Tibial nerve (tissue), 4 donors: ENCODE measurements around the gene PTGES2. TPM values are rescaled to one million over a fixed set of nuclear protein-coding genes. Genes with fewer than 3 reads are reported as not detected.

Source experiments
- DNase-seq, 2 donors: peaks; one replicate each; pipeline ENCODE4 v3.0.0-alpha.2; 2019; ENCODE audit warnings: low spot score in 2 of 2
- H3K27ac ChIP-seq, 4 donors: fragments of 200-600 bp; sonication (generic) in 3 of 4; one replicate each; pipeline ENCODE4 v1.5.1; 2017 to 2019; ENCODE audit warnings: mild to moderate bottlenecking in 1 of 4
- H3K27me3 ChIP-seq, 2 donors: fragments of 200-600 bp; sonication (generic) in 1 of 2; one replicate each; pipeline versions ENCODE4 v1.5.1 to v1.6.0; 2017 to 2019
- H3K36me3 ChIP-seq, 3 donors: fragments of 200-600 bp; sonication (generic); one replicate each; pipeline ENCODE4 v1.5.1; 2018 to 2019
- H3K4me1 ChIP-seq, 4 donors: fragments of 200-600 bp; sonication (generic) in 3 of 4; one replicate each; pipeline ENCODE4 v1.5.1; 2017 to 2019
- H3K4me3 ChIP-seq, 4 donors: fragments of 200-600 bp; sonication (generic) in 3 of 4; one replicate each; pipeline ENCODE4 v1.5.1; 2017 to 2019; ENCODE audit warnings: mild to moderate bottlenecking in 1 of 4, moderate library complexity in 1 of 4
- H3K9me3 ChIP-seq, 4 donors: fragments of 200-600 bp; sonication (generic) in 3 of 4; one replicate each; pipeline ENCODE4 v1.5.1; 2017 to 2019
- EP300 ChIP-seq, 2 donors: sonication (generic); formaldehyde crosslinking; IDR thresholded peaks; one replicate each; pipeline ENCODE4 v1.6.1; 2017; ENCODE audit warnings: antibody characterized with exemption in 2 of 2, mild to moderate bottlenecking in 1 of 2
- POLR2A ChIP-seq, 2 donors: fragments of 450-650 bp; IDR thresholded peaks; one replicate each; pipeline ENCODE4 v1.6.1; 2017; ENCODE audit warnings: antibody characterized with exemption in 2 of 2, mild to moderate bottlenecking in 2 of 2, moderate library complexity in 2 of 2
- WGBS, 2 donors: methylation state at CpG; one replicate each; pipeline ENCODE4 v1.1.5; 2018; 5-methylcytosine and 5-hydroxymethylcytosine counted together
- total RNA-seq, 4 donors: library from RNA; depleted of rRNA; stranded (reverse); fragments of >200 nt; gene quantifications; one replicate each; pipeline ENCODE4 v1.1.0, GENCODE V29; 2016
- TF ChIP-seq, protein P1 (sequence below), 5 experiments: fragments of 200-600 bp in 3 of 5; fragments of 450-650 bp in 2 of 5; sonication (generic) in 3 of 5; IDR thresholded peaks; one replicate each; pipeline ENCODE4 v1.5.1; 2016 to 2019; ENCODE audit warnings: antibody characterized with exemption in 5 of 5, mild to moderate bottlenecking in 3 of 5, moderate library complexity in 2 of 5

The PTGES2 gene
- total RNA-seq, 4 donors from 2014 or later = 68.9 to 180 (median 74.7) TPM

GRCh38 chr9:128081056-128081455 is 46.5 kb downstream of the PTGES2 start:
- peaks cover 0 to 62% (median 41%) of the 10 kb centered on the region in 4 donors for H3K4me1 ChIP-seq
- TF ChIP-seq POLR2A (IDR thresholded peaks at IDR 0.05) = no peak
- TF ChIP-seq EP300 (IDR thresholded peaks at IDR 0.05) = peak in 1 of 2 donors; percentile 42
- WGBS, 2 donors = 11 to 18% methylated on average over 3 of the region's 3 CpGs

DNA sequence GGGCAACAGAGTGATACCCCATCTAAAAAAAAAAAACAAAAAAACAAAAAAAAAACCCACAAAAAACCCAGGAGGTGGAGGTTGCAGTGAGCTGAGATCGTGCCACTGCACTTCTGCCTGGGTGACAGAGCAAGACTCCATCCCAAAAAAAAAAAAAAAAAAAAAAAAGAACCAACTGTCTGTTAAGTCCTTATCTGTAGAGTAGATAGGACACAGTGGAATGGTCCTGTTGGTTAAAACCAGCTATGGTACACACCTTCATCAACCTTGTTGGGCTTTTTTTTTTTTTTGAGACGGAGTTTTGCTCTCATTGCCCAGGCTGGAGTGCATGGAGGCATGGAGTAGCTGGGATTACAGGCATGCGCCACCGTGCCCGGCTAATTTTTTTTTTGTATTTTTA is 47.3 kb downstream of the PTGES2 start:
- Histone ChIP-seq H3K4me3 (no peak overlapping the region), H3K9me3 (no peaks in the 10 kb centered on the region), H3K27ac (peak overlapping the region in 3 of 4 donors; percentile 45 to 89 (median 85)), H3K4me1 (peaks cover 0 to 69% (median 41%) of the 10 kb centered on the region in 4 donors), H3K36me3 (no peaks in the 10 kb centered on the region), H3K27me3 (no peaks in the 10 kb centered on the region)
- WGBS, 2 donors = 94% methylated on average over 5 of the region's 5 CpGs
- no peak for TF ChIP-seq EP300 (IDR thresholded peaks at IDR 0.05)
- TF ChIP-seq POLR2A (IDR thresholded peaks at IDR 0.05) = no peak
- TF ChIP-seq, protein P1, sequence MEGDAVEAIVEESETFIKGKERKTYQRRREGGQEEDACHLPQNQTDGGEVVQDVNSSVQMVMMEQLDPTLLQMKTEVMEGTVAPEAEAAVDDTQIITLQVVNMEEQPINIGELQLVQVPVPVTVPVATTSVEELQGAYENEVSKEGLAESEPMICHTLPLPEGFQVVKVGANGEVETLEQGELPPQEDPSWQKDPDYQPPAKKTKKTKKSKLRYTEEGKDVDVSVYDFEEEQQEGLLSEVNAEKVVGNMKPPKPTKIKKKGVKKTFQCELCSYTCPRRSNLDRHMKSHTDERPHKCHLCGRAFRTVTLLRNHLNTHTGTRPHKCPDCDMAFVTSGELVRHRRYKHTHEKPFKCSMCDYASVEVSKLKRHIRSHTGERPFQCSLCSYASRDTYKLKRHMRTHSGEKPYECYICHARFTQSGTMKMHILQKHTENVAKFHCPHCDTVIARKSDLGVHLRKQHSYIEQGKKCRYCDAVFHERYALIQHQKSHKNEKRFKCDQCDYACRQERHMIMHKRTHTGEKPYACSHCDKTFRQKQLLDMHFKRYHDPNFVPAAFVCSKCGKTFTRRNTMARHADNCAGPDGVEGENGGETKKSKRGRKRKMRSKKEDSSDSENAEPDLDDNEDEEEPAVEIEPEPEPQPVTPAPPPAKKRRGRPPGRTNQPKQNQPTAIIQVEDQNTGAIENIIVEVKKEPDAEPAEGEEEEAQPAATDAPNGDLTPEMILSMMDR (IDR thresholded peaks at IDR 0.05) = no peak
- DNase-seq = no peak

More at GRCh38 chr9:128081056-128081455, 46.5 kb downstream of the PTGES2 start:
- Histone ChIP-seq H3K36me3 (no peaks in the 10 kb centered on the region), H3K27ac (peak overlapping the region; percentile 19 to 89 (median 65)), H3K27me3 (no peaks in the 10 kb centered on the region), H3K9me3 (no peaks in the 10 kb centered on the region), H3K4me3 (no peak overlapping the region)
- DNase-seq = peak in 1 of 2 donors; percentile 48

GRCh38 chr9:128078504-128079434 is 48.8 kb downstream of the PTGES2 start:
- TF ChIP-seq EP300 (IDR thresholded peaks at IDR 0.05) (no peak), POLR2A (IDR thresholded peaks at IDR 0.05) (no peak)
- TF ChIP-seq, protein P1 (IDR thresholded peaks at IDR 0.05) = no peak
- peak overlapping the region in 3 of 4 donors; percentile 39 to 67 (median 53) for H3K27ac ChIP-seq
- H3K36me3 ChIP-seq = no peaks in the 10 kb centered on the region
- 68 to 70% methylated on average over 11 of the region's 11 CpGs for WGBS, 2 donors
- no peak overlapping the region for H3K4me3 ChIP-seq
- peaks cover 0 to 76% (median 52%) of the 10 kb centered on the region in 4 donors for H3K4me1 ChIP-seq
- H3K9me3 ChIP-seq = no peaks in the 10 kb centered on the region
- DNase-seq = no peak
- no peaks in the 10 kb centered on the region for H3K27me3 ChIP-seq

DNA sequence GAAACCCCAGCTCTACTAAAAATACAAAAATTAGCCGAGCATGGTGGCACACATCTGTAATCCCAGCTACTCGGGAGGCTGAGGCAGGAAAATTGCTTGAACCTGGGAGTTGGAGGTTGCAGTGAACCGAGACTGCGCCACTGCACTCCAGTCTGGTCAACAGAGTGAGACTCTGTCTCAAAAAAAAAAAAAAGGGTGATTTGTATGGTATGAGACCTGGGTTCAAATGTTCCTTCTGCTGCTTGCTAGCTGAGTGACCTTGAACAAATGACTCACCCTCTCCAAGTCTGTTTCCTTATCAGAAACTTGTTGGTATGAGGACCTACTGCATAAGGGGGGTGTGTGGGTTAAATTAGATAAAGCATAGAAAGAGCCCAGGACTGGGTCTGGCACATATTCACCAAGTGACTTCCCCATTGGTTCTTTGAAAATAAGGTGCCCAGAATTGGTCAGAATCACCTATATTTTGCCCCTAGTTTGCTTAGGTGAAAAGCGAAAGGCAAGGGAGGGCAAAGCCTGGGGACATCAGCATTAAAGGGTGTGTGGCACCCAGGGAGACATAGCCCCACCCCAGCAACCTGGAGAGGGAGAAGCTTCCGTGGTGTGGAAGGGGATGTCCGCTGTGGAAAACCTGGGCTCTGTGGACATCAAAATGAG is 49.6 kb downstream of the PTGES2 start:
- DNase-seq = no peak
- no peaks in the 10 kb centered on the region for H3K9me3 ChIP-seq
- peaks cover 0 to 82% (median 60%) of the 10 kb centered on the region in 4 donors for H3K4me1 ChIP-seq
- WGBS, 2 donors = 89 to 90% methylated on average over 7 of the region's 7 CpGs
- H3K4me3 ChIP-seq = no peak overlapping the region
- TF ChIP-seq POLR2A (IDR thresholded peaks at IDR 0.05) (no peak), EP300 (IDR thresholded peaks at IDR 0.05) (no peak)
- TF ChIP-seq, protein P1 (IDR thresholded peaks at IDR 0.05) = no peak
- no peaks in the 10 kb centered on the region for H3K27me3 ChIP-seq
- no peaks in the 10 kb centered on the region for H3K36me3 ChIP-seq
- H3K27ac ChIP-seq = peak overlapping the region in 3 of 4 donors; percentile 39 to 67 (median 53)

DNA sequence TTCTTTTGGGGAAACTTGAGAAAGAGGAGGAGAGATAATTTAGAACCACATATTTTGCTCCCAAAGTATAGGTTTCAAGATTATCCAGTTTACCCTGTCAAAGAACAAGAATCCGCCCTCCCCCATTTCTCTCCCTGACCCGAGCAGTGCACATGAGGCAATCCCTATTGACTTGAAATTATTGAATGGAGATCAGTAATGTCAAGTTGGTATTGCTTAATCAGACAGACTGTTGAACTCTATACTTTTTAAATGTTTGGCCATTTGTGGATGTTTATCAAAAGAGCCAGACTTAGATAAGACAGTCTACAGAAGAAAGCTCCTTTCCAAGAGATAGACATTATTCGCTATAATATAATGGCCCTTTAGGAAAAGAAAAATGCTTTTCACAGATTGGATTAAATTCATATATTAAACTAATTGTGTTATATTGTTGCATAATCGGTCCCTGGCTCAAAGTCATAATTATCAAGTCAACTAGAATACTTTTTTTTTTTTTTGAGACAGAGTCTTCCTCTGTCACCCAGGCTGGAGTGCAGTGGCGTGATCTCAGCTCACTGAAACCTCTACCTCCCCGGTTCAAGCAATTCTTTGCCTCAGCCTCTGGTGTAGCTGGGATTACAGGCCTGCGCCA is 54.2 kb downstream of the PTGES2 start:
- H3K9me3 ChIP-seq = no peaks in the 10 kb centered on the region
- WGBS, 2 donors = 48 to 53% methylated on average over 7 of the region's 7 CpGs
- H3K4me3 ChIP-seq = no peak overlapping the region
- DNase-seq = no peak
- peak in 1 of 2 donors; percentile 67 for TF ChIP-seq EP300 (IDR thresholded peaks at IDR 0.05)
- TF ChIP-seq, protein P1 (IDR thresholded peaks at IDR 0.05) = no peak
- peaks cover 0 to 83% (median 54%) of the 10 kb centered on the region in 4 donors for H3K4me1 ChIP-seq
- H3K27me3 ChIP-seq = no peaks in the 10 kb centered on the region
- H3K27ac ChIP-seq = peak overlapping the region; percentile 70 to 96 (median 83)
- no peaks in the 10 kb centered on the region for H3K36me3 ChIP-seq
